GM23248 (cell line): ENCODE measurements around the gene IL18RAP. TPM values are rescaled to one million over a fixed set of nuclear protein-coding genes. Genes with fewer than 3 reads are reported as not detected.

Experiments used
- DNase-seq: peaks from one replicate; pipeline ENCODE4 v3.0.0-alpha.2; 2015
- H2AFZ ChIP-seq: fragments of 200-600 bp; sonication (generic); 2 replicates; pipeline ENCODE4 v1.6.1; 2016; ENCODE audit warnings: antibody characterized with exemption
- H3F3A ChIP-seq: fragments of 200-600 bp; sonication (generic); 2 replicates; pipeline ENCODE4 v1.6.1; 2016; ENCODE audit warnings: mild to moderate bottlenecking, antibody characterized with exemption, mixed run types; ENCODE audit not compliant: insufficient read depth
- H3K27ac ChIP-seq: fragments of 200-600 bp; sonication (generic); 2 replicates; pipeline ENCODE4 v1.5.1; 2016; ENCODE audit warnings: mild to moderate bottlenecking
- H3K27me3 ChIP-seq: fragments of 200-600 bp; sonication (generic); replicated peaks from 2 replicates; pipeline ENCODE4 v1.6.1; 2016; ENCODE audit warnings: mild to moderate bottlenecking; ENCODE audit not compliant: insufficient read depth
- H3K36me3 ChIP-seq: fragments of 200-600 bp; sonication (generic); 2 replicates; pipeline ENCODE4 v1.6.1; 2016; ENCODE audit warnings: low read depth, mild to moderate bottlenecking
- H3K4me1 ChIP-seq: fragments of 200-600 bp; sonication (generic); 2 replicates; pipeline ENCODE4 v1.6.1; 2016; ENCODE audit warnings: mild to moderate bottlenecking; ENCODE audit not compliant: insufficient read depth
- H3K4me2 ChIP-seq: fragments of 200-600 bp; sonication (generic); one replicate; pipeline ENCODE4 v1.6.1; 2016; ENCODE audit warnings: mild to moderate bottlenecking; ENCODE audit not compliant: unreplicated experiment
- H3K4me3 ChIP-seq: fragments of 200-600 bp; sonication (generic); 2 replicates; pipeline ENCODE4 v1.5.1; 2016; ENCODE audit warnings: mild to moderate bottlenecking
- H3K79me2 ChIP-seq: fragments of 200-600 bp; sonication (generic); 2 replicates; pipeline ENCODE4 v1.6.1; 2016; ENCODE audit warnings: mild to moderate bottlenecking; ENCODE audit not compliant: insufficient read depth
- H3K9ac ChIP-seq: fragments of 200-600 bp; sonication (generic); 2 replicates; pipeline ENCODE4 v1.6.1; 2016; ENCODE audit warnings: mild to moderate bottlenecking
- H3K9me2 ChIP-seq: fragments of 200-600 bp; sonication (generic); 2 replicates; pipeline ENCODE4 v1.6.1; 2016; ENCODE audit warnings: mixed run types, mild to moderate bottlenecking, moderate library complexity; ENCODE audit not compliant: insufficient read depth
- H3K9me3 ChIP-seq: fragments of 200-600 bp; sonication (generic); one replicate; pipeline ENCODE4 v1.6.1; 2017; ENCODE audit warnings: low read depth
- H4K20me1 ChIP-seq: fragments of 200-600 bp; sonication (generic); 2 replicates; pipeline ENCODE4 v1.6.0; 2016; ENCODE audit not compliant: insufficient read depth
- EZH2 ChIP-seq: fragments of 200-600 bp; sonication (generic); IDR thresholded peaks from 2 replicates; pipeline ENCODE4 v1.6.1; 2018; ENCODE audit warnings: antibody characterized with exemption, mild to moderate bottlenecking; ENCODE audit not compliant: insufficient read depth, poor library complexity, severe bottlenecking
- EZH2phosphoT487 ChIP-seq: fragments of 200-600 bp; sonication (generic); IDR thresholded peaks from 2 replicates; pipeline ENCODE4 v1.6.1; 2018; ENCODE audit warnings: antibody characterized with exemption, moderate library complexity, mild to moderate bottlenecking, low read depth; ENCODE audit not compliant: insufficient read depth
- WGBS, 2 experiments: methylation state at CpG; one replicate each; pipeline ENCODE4 v1.1.6; 2015 to 2017; ENCODE audit warnings: low lambda C conversion rate in 2 of 2, low coverage in 1 of 2; ENCODE audit errors: missing lambda C conversion rate in 2 of 2; 5-methylcytosine and 5-hydroxymethylcytosine counted together
- in situ Hi-C: fragments of 300-500 bp; cut with MboI; formaldehyde crosslinking; loops from 2 replicates; pipeline ENCODE4 v1.15.0; 2020
- polyA plus RNA-seq: library from polyadenylated mRNA; unstranded; fragments of >200 nt; fragmentation: Nextera tagmentation; extraction: Ambion mirVana; gene quantifications from 2 replicates; pipeline ENCODE4 v1.2.1, GENCODE V29; 2016
- total RNA-seq: library from RNA; depleted of rRNA; stranded (reverse); fragments of >200 nt; shearing (Covaris generic); gene quantifications from 2 replicates; pipeline ENCODE4 v1.2.3, GENCODE V29; 2014

Gene IL18RAP
- total and polyA plus RNA-seq, 2 experiments from 2014 or later = 0.11 TPM; not detected in 1

GRCh38 chr2:102417946-102418345 is 5.0 kb upstream of the IL18RAP start:
- H3K27ac ChIP-seq = no peak overlapping the region
- no peaks in the 10 kb centered on the region for H4K20me1 ChIP-seq
- no peak overlapping the region for H3K9ac ChIP-seq
- H3K36me3 ChIP-seq = no peaks in the 10 kb centered on the region
- H3K4me1 ChIP-seq = no peaks in the 10 kb centered on the region
- TF ChIP-seq EZH2 (no peak), EZH2phosphoT487 (no peak)
- H2AFZ ChIP-seq = no peak overlapping the region
- no peak overlapping the region for H3K4me2 ChIP-seq
- in situ Hi-C loops = no loop called here
- WGBS, 2 experiments = 48% methylated on average over 1 of the region's 1 CpG
- H3K4me3 ChIP-seq = no peak overlapping the region
- no peaks in the 10 kb centered on the region for H3K9me2 ChIP-seq
- no peaks in the 10 kb centered on the region for H3F3A ChIP-seq
- H3K79me2 ChIP-seq = no peaks in the 10 kb centered on the region
- H3K27me3 ChIP-seq = peaks cover 44% of the 10 kb centered on the region
- DNase-seq = no peak
- H3K9me3 ChIP-seq = no peaks in the 10 kb centered on the region

DNA sequence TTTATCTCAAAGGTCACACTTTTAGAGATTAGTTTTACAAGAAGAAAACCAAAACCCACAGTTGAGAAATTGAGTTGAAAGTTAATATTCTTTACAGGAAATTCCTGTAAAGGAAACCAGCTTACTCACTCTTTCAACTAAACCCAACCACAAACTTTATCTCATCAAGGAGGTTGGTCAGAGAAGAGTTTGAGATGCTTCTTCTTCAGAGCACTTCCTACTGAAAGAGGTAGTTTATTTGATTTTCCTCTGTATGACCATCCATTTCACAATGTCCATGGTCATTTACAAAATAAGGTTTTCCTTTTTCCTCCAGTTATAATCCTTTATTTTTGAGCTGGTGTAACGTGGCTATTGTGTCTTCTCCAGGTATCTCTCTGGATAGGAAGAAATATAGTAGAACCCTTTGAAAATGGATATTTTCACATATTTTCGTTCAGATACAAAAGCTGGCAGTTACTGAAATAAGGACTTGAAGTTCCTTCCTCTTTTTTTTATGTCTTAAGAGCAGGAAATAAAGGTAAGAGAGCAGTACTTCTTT is 4.5 kb upstream of the IL18RAP start:
- Histone ChIP-seq H3K27me3 (peaks cover 40% of the 10 kb centered on the region), H3K36me3 (no peaks in the 10 kb centered on the region), H3K9me2 (no peaks in the 10 kb centered on the region), H4K20me1 (no peaks in the 10 kb centered on the region), H3K9ac (no peak overlapping the region), H3K27ac (no peak overlapping the region), H3K4me3 (no peak overlapping the region), H3K4me1 (no peaks in the 10 kb centered on the region), H3K9me3 (no peaks in the 10 kb centered on the region), H3K4me2 (no peak overlapping the region), H3F3A (no peaks in the 10 kb centered on the region), H2AFZ (no peak overlapping the region), H3K79me2 (no peaks in the 10 kb centered on the region)
- TF ChIP-seq EZH2phosphoT487 (no peak), EZH2 (no peak)
- peak; percentile 6 for DNase-seq
- in situ Hi-C loops = no loop called here
- WGBS, 2 experiments = 38 to 52% methylated on average over 2 of the region's 2 CpGs

GRCh38 chr2:102420290-102420689 is 2.7 kb upstream of the IL18RAP start:
- no peak overlapping the region for H3K4me2 ChIP-seq
- 72% methylated on average over 4 of the region's 4 CpGs for WGBS, 2 experiments
- H3K4me3 ChIP-seq = no peak overlapping the region
- TF ChIP-seq EZH2 (no peak), EZH2phosphoT487 (no peak)
- H3K9me2 ChIP-seq = no peaks in the 10 kb centered on the region
- no peak overlapping the region for H2AFZ ChIP-seq
- DNase-seq = no peak
- no peaks in the 10 kb centered on the region for H3K36me3 ChIP-seq
- no peaks in the 10 kb centered on the region for H3K4me1 ChIP-seq
- no peaks in the 10 kb centered on the region for H3K79me2 ChIP-seq
- H4K20me1 ChIP-seq = no peaks in the 10 kb centered on the region
- H3K27ac ChIP-seq = no peak overlapping the region
- peaks cover 36% of the 10 kb centered on the region for H3K27me3 ChIP-seq
- in situ Hi-C loops = no loop called here
- no peaks in the 10 kb centered on the region for H3F3A ChIP-seq
- H3K9ac ChIP-seq = no peak overlapping the region
- no peaks in the 10 kb centered on the region for H3K9me3 ChIP-seq

DNA sequence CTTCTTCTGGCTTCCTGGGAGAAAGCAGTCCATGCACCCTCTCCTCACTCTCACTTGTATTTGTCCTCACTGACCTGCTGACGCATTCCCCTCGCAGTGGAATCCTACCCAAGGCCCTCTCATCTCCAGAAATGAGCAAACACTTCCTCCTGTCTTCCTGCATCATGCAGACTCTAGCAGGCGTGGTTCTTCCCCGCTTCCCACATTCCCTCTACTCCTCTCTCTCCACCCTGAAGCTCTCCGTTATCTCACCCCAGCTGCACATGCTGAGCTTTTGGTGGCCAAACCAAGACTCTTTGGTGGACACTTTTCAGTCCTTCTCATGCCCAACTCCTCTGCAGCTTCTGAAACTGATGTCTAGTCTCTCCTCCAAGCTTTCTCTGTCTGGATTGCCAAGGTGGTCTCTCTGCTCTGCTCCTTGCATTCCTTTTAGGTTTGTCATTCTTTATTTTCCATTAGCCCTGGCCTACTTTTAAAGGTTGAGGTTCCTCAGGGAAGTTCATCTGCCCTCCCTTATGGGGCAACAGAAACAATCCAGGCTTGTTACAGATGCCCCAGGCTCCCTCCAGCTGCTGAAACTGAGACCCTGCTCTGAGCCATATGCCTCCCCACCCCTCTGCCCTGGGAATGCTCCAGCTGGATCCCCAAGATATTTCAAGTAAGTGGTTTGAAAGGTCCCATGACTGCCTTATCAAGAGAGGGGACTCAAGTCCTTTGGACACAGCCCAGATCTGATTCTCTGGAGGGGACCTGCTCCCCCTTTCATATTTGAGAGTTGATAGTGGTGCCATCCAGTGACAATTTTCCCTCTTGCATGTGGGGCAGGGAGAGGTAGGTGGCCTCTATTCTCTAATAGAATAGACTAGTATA is 835 bp upstream of the IL18RAP start:
- in situ Hi-C loops = no loop called here
- Histone ChIP-seq H2AFZ (no peak overlapping the region), H3K36me3 (no peaks in the 10 kb centered on the region), H4K20me1 (no peaks in the 10 kb centered on the region), H3F3A (no peaks in the 10 kb centered on the region), H3K27me3 (peaks cover 40% of the 10 kb centered on the region), H3K27ac (no peak overlapping the region), H3K9me2 (no peaks in the 10 kb centered on the region), H3K4me2 (no peak overlapping the region), H3K4me1 (no peaks in the 10 kb centered on the region), H3K9me3 (no peaks in the 10 kb centered on the region), H3K4me3 (no peak overlapping the region), H3K79me2 (no peaks in the 10 kb centered on the region), H3K9ac (no peak overlapping the region)
- WGBS, 2 experiments = 63 to 70% methylated on average over 5 of the region's 5 CpGs
- no peak for DNase-seq
- TF ChIP-seq EZH2 (no peak), EZH2phosphoT487 (no peak)
